Bronchial epithelial cell (primary cell): ENCODE data around the gene RSRC1. TPM values are rescaled to one million over a fixed set of nuclear protein-coding genes. Genes with fewer than 3 reads are reported as not detected.
A peak's percentile ranks its signal among the peaks of the same experiment; 100 is the strongest.

Experiments
- DNase-seq: peaks from one replicate; pipeline ENCODE4 v3.0.0-alpha.2; 2010; ENCODE audit warnings: low read depth
- FAIRE-seq: peaks from 2 replicates; lab custom pipeline; 2011; peaks lifted over from hg19 to GRCh38; lab: Jason Lieb, UNC
- H3K27me3 ChIP-seq: 2 replicates; pipeline ENCODE4 v1.5.1; 2011; ENCODE audit warnings: low read length; ENCODE audit not compliant: control insufficient read depth, insufficient read depth
- H3K36me3 ChIP-seq: 2 replicates; pipeline ENCODE4 v1.5.1; 2011; ENCODE audit warnings: low read length; ENCODE audit not compliant: control insufficient read depth, insufficient read depth
- H3K4me3 ChIP-seq: 2 replicates; pipeline ENCODE4 v1.5.1; 2011; ENCODE audit warnings: mild to moderate bottlenecking, low read depth, low read length, control low read depth
- CTCF ChIP-seq: IDR thresholded peaks from 2 replicates; pipeline ENCODE4 v1.5.1; 2011; ENCODE audit warnings: mild to moderate bottlenecking, moderate library complexity, low read length, control low read depth, inconsistent platforms; ENCODE audit not compliant: insufficient read depth, severe bottlenecking
- total RNA-seq: library from RNA; depleted of rRNA; stranded (reverse); fragments of >200 nt; gene quantifications from 2 replicates; pipeline ENCODE4 v1.2.1, GENCODE V29; 2014

Gene RSRC1
- total RNA-seq, 1 donor from 2014 or later: 20.8 TPM

- DNase-seq (peak; percentile 98), FAIRE-seq (no peak)
- Histone ChIP-seq H3K4me3 (no peak overlapping the region), H3K36me3 (no peaks in the 10 kb centered on the region), H3K27me3 (peaks cover 5% of the 10 kb centered on the region)
- TF ChIP-seq CTCF: no peak
These were observed 24.5 kb upstream of the RSRC1 start for GRCh38 chr3:158085358-158085757.

- FAIRE-seq (no peak), DNase-seq (no peak)
- peaks cover 5% of the 10 kb centered on the region for H3K27me3 ChIP-seq
- TF ChIP-seq CTCF: no peak
- H3K4me3 ChIP-seq: no peak overlapping the region
- H3K36me3 ChIP-seq: no peaks in the 10 kb centered on the region
These were observed 24.0 kb upstream of the RSRC1 start for GRCh38 chr3:158085931-158086330.

- FAIRE-seq (no peak), DNase-seq (no peak)
- Histone ChIP-seq H3K27me3 (peaks cover 5% of the 10 kb centered on the region), H3K36me3 (no peaks in the 10 kb centered on the region), H3K4me3 (no peak overlapping the region)
- no peak for TF ChIP-seq CTCF
These were observed 23.5 kb upstream of the RSRC1 start for GRCh38 chr3:158086361-158086760.

GRCh38 chr3:158086776-158087175, 23.1 kb upstream of the RSRC1 start:
- no peak for TF ChIP-seq CTCF
- peaks cover 7% of the 10 kb centered on the region for H3K27me3 ChIP-seq

GRCh38 chr3:158091531-158091930, 18.4 kb upstream of the RSRC1 start:
- Histone ChIP-seq H3K27me3 (peaks cover 33% of the 10 kb centered on the region), H3K4me3 (no peak overlapping the region), H3K36me3 (no peaks in the 10 kb centered on the region)
- no peak for FAIRE-seq
- peak; percentile 36 for DNase-seq
- TF ChIP-seq CTCF: peak; percentile 42

More at GRCh38 chr3:158086776-158087175, 23.1 kb upstream of the RSRC1 start:
- FAIRE-seq (no peak), DNase-seq (peak; percentile 75)
- Histone ChIP-seq H3K36me3 (no peaks in the 10 kb centered on the region), H3K4me3 (no peak overlapping the region)

- no peak overlapping the region for H3K4me3 ChIP-seq
- H3K27me3 ChIP-seq: peaks cover 43% of the 10 kb centered on the region
- H3K36me3 ChIP-seq: no peaks in the 10 kb centered on the region
- no peak for FAIRE-seq
- DNase-seq: no peak
- no peak for TF ChIP-seq CTCF
These were observed 16.4 kb upstream of the RSRC1 start for GRCh38 chr3:158093526-158093925.
